H9 (cell line): ENCODE data around the gene PRKCA. TPM values are rescaled to one million over a fixed set of nuclear protein-coding genes. Genes with fewer than 3 reads are reported as not detected.

Experiments
- DNase-seq: peaks from one replicate; pipeline ENCODE4 v3.0.0-alpha.2; 2017
- H2AFZ ChIP-seq: one replicate; pipeline ENCODE4 v1.6.1; 2013; ENCODE audit warnings: mild to moderate bottlenecking, low read length, control low read depth, moderate library complexity
- H2AK5ac ChIP-seq: 2 replicates; pipeline ENCODE4 v1.6.1; 2013; ENCODE audit warnings: low read length, control low read depth, mixed read lengths; ENCODE audit not compliant: insufficient read length
- H2BK120ac ChIP-seq: one replicate; pipeline ENCODE4 v1.6.1; 2013; ENCODE audit warnings: low read depth, mild to moderate bottlenecking, low read length, control low read depth, inconsistent platforms; ENCODE audit not compliant: poor library complexity, severe bottlenecking
- H2BK12ac ChIP-seq: 2 replicates; pipeline ENCODE4 v1.6.1; 2013; ENCODE audit warnings: low read length, control low read depth, mixed read lengths, low read depth; ENCODE audit not compliant: insufficient read length
- H2BK15ac ChIP-seq: 2 replicates; pipeline ENCODE4 v1.6.1; 2013; ENCODE audit warnings: low read depth, low read length, control low read depth
- H2BK20ac ChIP-seq: one replicate; pipeline ENCODE4 v1.6.1; 2013; ENCODE audit warnings: low read depth, mild to moderate bottlenecking, low read length, control low read depth, inconsistent platforms; ENCODE audit not compliant: poor library complexity, severe bottlenecking
- H2BK5ac ChIP-seq: 2 replicates; pipeline ENCODE4 v1.6.1; 2013; ENCODE audit warnings: low read length, control low read depth, mixed read lengths; ENCODE audit not compliant: insufficient read length
- H3K14ac ChIP-seq: 2 replicates; pipeline ENCODE4 v1.6.1; 2013; ENCODE audit warnings: low read length, control low read depth; ENCODE audit not compliant: insufficient read depth
- H3K18ac ChIP-seq: 2 replicates; pipeline ENCODE4 v1.6.1; 2013; ENCODE audit warnings: low read depth, mild to moderate bottlenecking, mixed read lengths, low read length, control low read depth; ENCODE audit not compliant: insufficient read length
- H3K23ac ChIP-seq: 2 replicates; pipeline ENCODE4 v1.6.1; 2013; ENCODE audit warnings: low read length, control low read depth, mixed read lengths, low read depth; ENCODE audit not compliant: insufficient read length
- H3K23me2 ChIP-seq: 2 replicates; pipeline ENCODE4 v1.6.1; 2013; ENCODE audit warnings: low read depth, mild to moderate bottlenecking, mixed read lengths, low read length, control low read depth; ENCODE audit not compliant: insufficient read length, poor library complexity, severe bottlenecking
- H3K27ac ChIP-seq: 2 replicates; pipeline ENCODE4 v1.5.1; 2013; ENCODE audit warnings: low read length, control low read depth, mixed read lengths, low read depth; ENCODE audit not compliant: insufficient read length
- H3K27me3 ChIP-seq: 2 replicates; pipeline ENCODE4 v1.6.1; 2013; ENCODE audit warnings: low read length, control low read depth, inconsistent platforms; ENCODE audit not compliant: insufficient read depth
- H3K4ac ChIP-seq: 2 replicates; pipeline ENCODE4 v1.6.1; 2013; ENCODE audit warnings: low read depth, mild to moderate bottlenecking, control low read depth, inconsistent platforms, low read length, moderate library complexity
- H3K4me1 ChIP-seq: 2 replicates; pipeline ENCODE4 v1.6.1; 2013; ENCODE audit warnings: low read length, control low read depth, inconsistent platforms; ENCODE audit not compliant: insufficient read depth
- H3K4me2 ChIP-seq: 2 replicates; pipeline ENCODE4 v1.6.1; 2013; ENCODE audit warnings: low read length, control low read depth, mixed read lengths; ENCODE audit not compliant: insufficient read length, insufficient read depth
- H3K56ac ChIP-seq: 2 replicates; pipeline ENCODE4 v1.6.1; 2013; ENCODE audit warnings: low read depth, mild to moderate bottlenecking, mixed read lengths, low read length, control low read depth; ENCODE audit not compliant: insufficient read length
- H3K79me1 ChIP-seq: 2 replicates; pipeline ENCODE4 v1.6.1; 2013; ENCODE audit warnings: low read depth, mild to moderate bottlenecking, moderate library complexity, low read length, control low read depth, inconsistent platforms; ENCODE audit not compliant: insufficient read depth, poor library complexity, severe bottlenecking
- H3K79me2 ChIP-seq: 2 replicates; pipeline ENCODE4 v1.6.1; 2013; ENCODE audit warnings: low read length, control low read depth, inconsistent platforms; ENCODE audit not compliant: insufficient read depth
- H3K9ac ChIP-seq: 2 replicates; pipeline ENCODE4 v1.6.1; 2013; ENCODE audit warnings: low read length, control low read depth, mixed read lengths; ENCODE audit not compliant: insufficient read length; ENCODE audit errors: extremely low read depth
- H3K9me3 ChIP-seq: one replicate; pipeline ENCODE4 v1.6.1; 2013; ENCODE audit warnings: low read depth, low read length, inconsistent platforms; ENCODE audit not compliant: control insufficient read depth
- H3T11ph ChIP-seq: one replicate; pipeline ENCODE4 v1.6.1; 2013; ENCODE audit warnings: mild to moderate bottlenecking, low read length, control low read depth, inconsistent platforms
- H4K20me1 ChIP-seq: one replicate; pipeline ENCODE4 v1.6.1; 2013; ENCODE audit not compliant: control insufficient read depth, insufficient read length, insufficient read depth
- H4K5ac ChIP-seq: 2 replicates; pipeline ENCODE4 v1.6.1; 2013; ENCODE audit warnings: low read depth, mild to moderate bottlenecking, mixed read lengths, low read length, control low read depth; ENCODE audit not compliant: insufficient read length
- H4K8ac ChIP-seq: replicated peaks from 2 replicates; pipeline ENCODE4 v1.6.1; 2013; ENCODE audit warnings: low read length, control low read depth, mixed read lengths, low read depth; ENCODE audit not compliant: insufficient read length
- H4K91ac ChIP-seq: 2 replicates; pipeline ENCODE4 v1.6.1; 2013; ENCODE audit warnings: low read depth, mild to moderate bottlenecking, moderate library complexity, mixed read lengths, low read length, control low read depth; ENCODE audit not compliant: insufficient read length
- H3K27ac Mint-ChIP-seq, 3 experiments: 2 replicates in 2 of 3; 3 replicates in 1 of 3; pipeline ENCODE4 v1.8.0; 2020 to 2021; ENCODE audit warnings: mixed read lengths in 3 of 3, mild to moderate bottlenecking in 1 of 3, moderate library complexity in 1 of 3
- H3K27me3 Mint-ChIP-seq: 2 replicates; pipeline ENCODE4 v1.8.0; 2021; ENCODE audit warnings: low read depth, mild to moderate bottlenecking, moderate library complexity, mixed read lengths
- H3K36me3 Mint-ChIP-seq, 3 experiments: 2 replicates in 2 of 3; 3 replicates in 1 of 3; pipeline ENCODE4 v1.8.0; 2020 to 2021; ENCODE audit warnings: low read depth in 3 of 3, mixed read lengths in 3 of 3; ENCODE audit not compliant: insufficient read depth in 1 of 3
- H3K4me1 Mint-ChIP-seq, 2 experiments: 2 replicates each; pipeline ENCODE4 v1.8.0; 2020; ENCODE audit warnings: mixed read lengths in 2 of 2
- H3K4me3 Mint-ChIP-seq, 2 experiments: 2 replicates in 1 of 2; 3 replicates in 1 of 2; pipeline ENCODE4 v1.8.0; 2020 to 2021; ENCODE audit warnings: mild to moderate bottlenecking in 2 of 2, mixed read lengths in 2 of 2, moderate library complexity in 1 of 2
- H3K9me3 Mint-ChIP-seq, 2 experiments: 2 replicates in 1 of 2; 3 replicates in 1 of 2; pipeline ENCODE4 v1.8.0; 2020; ENCODE audit warnings: mild to moderate bottlenecking in 2 of 2, mixed read lengths in 2 of 2, moderate library complexity in 1 of 2
- CTCF ChIP-seq: fragments of 200-600 bp; sonication (generic); conservative IDR thresholded peaks from 3 replicates; pipeline ENCODE4 v1.8.0; 2021; ENCODE audit warnings: antibody characterized with exemption, mild to moderate bottlenecking
- WGBS: extraction: QIAGEN DNeasy Blood & Tissue Kit; methylation state at CpG from one replicate; pipeline ENCODE4 v1.1.7; 2013; ENCODE audit warnings: missing lambda C conversion rate, low lambda C conversion rate, mixed read lengths; ENCODE audit not compliant: insufficient read length; ENCODE audit errors: extremely low coverage; 5-methylcytosine and 5-hydroxymethylcytosine counted together
- total RNA-seq: library from RNA; stranded (reverse); gene quantifications from 2 replicates; pipeline ENCODE4 v1.2.1, GENCODE V29; 2021

The PRKCA gene
- total RNA-seq, 1 experiment from 2014 or later, result 10.5 TPM

GRCh38 chr17:66809408-66809807 lies 507.0 kb downstream of the PRKCA start:
- H3K9me3 ChIP-seq, result no peaks in the 10 kb centered on the region
- H3K27ac ChIP-seq, result no peak overlapping the region
- no peak overlapping the region for H2AFZ ChIP-seq
- no peak overlapping the region for H2BK5ac ChIP-seq
- H3K27ac Mint-ChIP-seq, result no peak overlapping the region
- TF ChIP-seq CTCF, result no peak
- no peaks in the 10 kb centered on the region for H3K9me3 Mint-ChIP-seq
- no peak overlapping the region for H4K8ac ChIP-seq
- no CpG with 5 or more reads among the region's 5 CpGs for WGBS
- no peak overlapping the region for H2AK5ac ChIP-seq
- no peak overlapping the region for H3K18ac ChIP-seq
- no peak overlapping the region for H2BK120ac ChIP-seq
- no peak overlapping the region for H3K56ac ChIP-seq
- no peak overlapping the region for H3T11ph ChIP-seq
- no peak overlapping the region for H2BK20ac ChIP-seq
- H2BK15ac ChIP-seq, result no peak overlapping the region
- H3K4me1 ChIP-seq, result no peaks in the 10 kb centered on the region; the same call in 1 of the 2 replicates
- no peak overlapping the region for H3K4me3 Mint-ChIP-seq
- no peak overlapping the region for H4K91ac ChIP-seq
- no peak overlapping the region for H3K9ac ChIP-seq
- H3K4ac ChIP-seq, result no peak overlapping the region
- no peak overlapping the region for H4K5ac ChIP-seq
- no peaks in the 10 kb centered on the region; a peak in 1 of 7 replicates for H3K36me3 Mint-ChIP-seq
- H3K4me1 Mint-ChIP-seq, result peaks cover 8 to 13% of the 10 kb centered on the region in 2 experiments
- no peak for DNase-seq
- no peaks in the 10 kb centered on the region for H3K23me2 ChIP-seq
- H3K4me2 ChIP-seq, result no peak overlapping the region
- H3K14ac ChIP-seq, result no peak overlapping the region
- H3K27me3 ChIP-seq, result no peaks in the 10 kb centered on the region
- no peaks in the 10 kb centered on the region for H4K20me1 ChIP-seq
- H3K79me2 ChIP-seq, result no peaks in the 10 kb centered on the region
- no peaks in the 10 kb centered on the region; the same call in 1 of the 2 replicates for H3K27me3 Mint-ChIP-seq
- H3K23ac ChIP-seq, result no peak overlapping the region
- H2BK12ac ChIP-seq, result no peak overlapping the region
- H3K79me1 ChIP-seq, result no peaks in the 10 kb centered on the region
